ENCODE data around the gene ADGRF5.

Gene ADGRF5

GRCh38 chr6:46834257-46834916 is 87.4 kb downstream of the ADGRF5 start (continued):
- TF ChIP-seq ZNF433 (tag by site-specific recombination; IDR thresholded peaks at IDR 0.05; ENCODE audit: low read depth), result peak; percentile 77; the same call in 1 of the 2 replicates
- peak; percentile 85 for TF ChIP-seq ZNF560 (tag by site-specific recombination; IDR thresholded peaks at IDR 0.05; ENCODE audit: borderline replicate concordance)
- TF ChIP-seq ZNF426 (tag by site-specific recombination; IDR thresholded peaks at IDR 0.05), result peak; percentile 98
- TF ChIP-seq ZNF623 (tag by site-specific recombination; IDR thresholded peaks at IDR 0.05), result peak; percentile 85
- peak; percentile 46; the same call in 1 of the 2 replicates for TF ChIP-seq SP3 (tag by site-specific recombination; IDR thresholded peaks at IDR 0.05)
- peak; percentile 70; the same call in 1 of the 2 replicates for TF ChIP-seq GLI2 (tag by site-specific recombination; IDR thresholded peaks at IDR 0.05; ENCODE audit: borderline replicate concordance, low read depth)
- TF ChIP-seq ATF2 (tag by site-specific recombination; IDR thresholded peaks at IDR 0.05; ENCODE audit: low read depth), result peak; percentile 76
- TF ChIP-seq ZNF555 (tag by site-specific recombination; conservative IDR thresholded peaks at IDR 0.05), result peak; percentile 98
- peak; percentile 52; the same call in 1 of the 2 replicates for TF ChIP-seq ZNF629 (tag by site-specific recombination; IDR thresholded peaks at IDR 0.05)
- TF ChIP-seq ZNF121 (tag by site-specific recombination; IDR thresholded peaks at IDR 0.05), result peak; percentile 68; the same call in 1 of the 2 replicates
- TF ChIP-seq GFI1B (tag by site-specific recombination; IDR thresholded peaks at IDR 0.05), result 0 out of 2 replicates have a peak, but pooled peaks have one; percentile 26

GRCh38 chr6:46832816-46833215 is 88.9 kb downstream of the ADGRF5 start:
- no peaks in the 10 kb centered on the region for H3K4me1 ChIP-seq (ENCODE audit: control insufficient read depth, insufficient read depth, low read length)
- ChIA-PET POLR2A (no interaction called here), CTCF (interaction anchor here (0.7 to 3.5 kb wide), 2 partner anchors 16 to 21 kb away, joined by 4 to 11 read pairs; no protein-coding TSS in a partner anchor)
- H3K9me3 ChIP-seq (ENCODE audit: control insufficient read depth, insufficient read depth, low read depth, low read length), result no peaks in the 10 kb centered on the region
- no peak overlapping the region for H3K27ac ChIP-seq (ENCODE audit: extremely low read depth, low read depth, low read length)
- H3K36me3 ChIP-seq (ENCODE audit: control insufficient read depth in 2 of 2, insufficient read depth in 1 of 2, low read length in 2 of 2), result no peaks in the 10 kb centered on the region
- no peak overlapping the region for H3K4me3 ChIP-seq (ENCODE audit: low read depth, low read length)
- TF ChIP-seq, protein P1, sequence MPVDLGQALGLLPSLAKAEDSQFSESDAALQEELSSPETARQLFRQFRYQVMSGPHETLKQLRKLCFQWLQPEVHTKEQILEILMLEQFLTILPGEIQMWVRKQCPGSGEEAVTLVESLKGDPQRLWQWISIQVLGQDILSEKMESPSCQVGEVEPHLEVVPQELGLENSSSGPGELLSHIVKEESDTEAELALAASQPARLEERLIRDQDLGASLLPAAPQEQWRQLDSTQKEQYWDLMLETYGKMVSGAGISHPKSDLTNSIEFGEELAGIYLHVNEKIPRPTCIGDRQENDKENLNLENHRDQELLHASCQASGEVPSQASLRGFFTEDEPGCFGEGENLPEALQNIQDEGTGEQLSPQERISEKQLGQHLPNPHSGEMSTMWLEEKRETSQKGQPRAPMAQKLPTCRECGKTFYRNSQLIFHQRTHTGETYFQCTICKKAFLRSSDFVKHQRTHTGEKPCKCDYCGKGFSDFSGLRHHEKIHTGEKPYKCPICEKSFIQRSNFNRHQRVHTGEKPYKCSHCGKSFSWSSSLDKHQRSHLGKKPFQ (tag by site-specific recombination; IDR thresholded peaks at IDR 0.05), result peak; percentile 51; the same call in 1 of the 2 replicates
- no peak for TF ChIP-seq HOXC10 (CRISPR knock-in tag; IDR thresholded peaks at IDR 0.05)

- H3K27ac ChIP-seq (ENCODE audit: extremely low read depth, low read depth, low read length), result no peak overlapping the region
- H3K36me3 ChIP-seq (ENCODE audit: control insufficient read depth in 2 of 2, insufficient read depth in 1 of 2, low read length in 2 of 2), result no peaks in the 10 kb centered on the region
- no peak overlapping the region for H3K4me3 ChIP-seq (ENCODE audit: low read depth, low read length)
- ChIA-PET POLR2A (no interaction called here), CTCF (interaction anchor here (0.9 to 1.0 kb wide), 2 partner anchors 21 to 27 kb away, joined by 3 read pairs; no protein-coding TSS in a partner anchor)
- H3K4me1 ChIP-seq (ENCODE audit: control insufficient read depth, insufficient read depth, low read length), result no peaks in the 10 kb centered on the region
- H3K9me3 ChIP-seq (ENCODE audit: control insufficient read depth, insufficient read depth, low read depth, low read length), result no peaks in the 10 kb centered on the region
- TF ChIP-seq, protein P2, sequence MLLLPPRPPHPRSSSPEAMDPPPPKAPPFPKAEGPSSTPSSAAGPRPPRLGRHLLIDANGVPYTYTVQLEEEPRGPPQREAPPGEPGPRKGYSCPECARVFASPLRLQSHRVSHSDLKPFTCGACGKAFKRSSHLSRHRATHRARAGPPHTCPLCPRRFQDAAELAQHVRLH (tag by site-specific recombination; IDR thresholded peaks at IDR 0.05), result no peak
- no peak for TF ChIP-seq ZNF416 (tag by site-specific recombination; IDR thresholded peaks at IDR 0.05)
- no peak for TF ChIP-seq ZNF16 (tag by site-specific recombination; IDR thresholded peaks at IDR 0.05; ENCODE audit: low read depth)
- TF ChIP-seq ZBTB8A (tag by site-specific recombination; IDR thresholded peaks at IDR 0.05), result no peak
- no peak for TF ChIP-seq IKZF3 (tag by site-specific recombination; IDR thresholded peaks at IDR 0.05)
- no peak for TF ChIP-seq SP3 (tag by site-specific recombination; IDR thresholded peaks at IDR 0.05)
- TF ChIP-seq ZNF473 (tag by site-specific recombination; IDR thresholded peaks at IDR 0.05), result no peak
- no peak for TF ChIP-seq ZNF707 (tag by site-specific recombination; IDR thresholded peaks at IDR 0.05)
- no peak for TF ChIP-seq ZNF704 (tag by site-specific recombination; IDR thresholded peaks at IDR 0.05)
- TF ChIP-seq ZSCAN4 (tag by site-specific recombination; IDR thresholded peaks at IDR 0.05), result no peak
- TF ChIP-seq, protein P3, sequence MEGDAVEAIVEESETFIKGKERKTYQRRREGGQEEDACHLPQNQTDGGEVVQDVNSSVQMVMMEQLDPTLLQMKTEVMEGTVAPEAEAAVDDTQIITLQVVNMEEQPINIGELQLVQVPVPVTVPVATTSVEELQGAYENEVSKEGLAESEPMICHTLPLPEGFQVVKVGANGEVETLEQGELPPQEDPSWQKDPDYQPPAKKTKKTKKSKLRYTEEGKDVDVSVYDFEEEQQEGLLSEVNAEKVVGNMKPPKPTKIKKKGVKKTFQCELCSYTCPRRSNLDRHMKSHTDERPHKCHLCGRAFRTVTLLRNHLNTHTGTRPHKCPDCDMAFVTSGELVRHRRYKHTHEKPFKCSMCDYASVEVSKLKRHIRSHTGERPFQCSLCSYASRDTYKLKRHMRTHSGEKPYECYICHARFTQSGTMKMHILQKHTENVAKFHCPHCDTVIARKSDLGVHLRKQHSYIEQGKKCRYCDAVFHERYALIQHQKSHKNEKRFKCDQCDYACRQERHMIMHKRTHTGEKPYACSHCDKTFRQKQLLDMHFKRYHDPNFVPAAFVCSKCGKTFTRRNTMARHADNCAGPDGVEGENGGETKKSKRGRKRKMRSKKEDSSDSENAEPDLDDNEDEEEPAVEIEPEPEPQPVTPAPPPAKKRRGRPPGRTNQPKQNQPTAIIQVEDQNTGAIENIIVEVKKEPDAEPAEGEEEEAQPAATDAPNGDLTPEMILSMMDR (tag by site-specific recombination; IDR thresholded peaks at IDR 0.05), result no peak
These were observed 92.8 kb downstream of the ADGRF5 start for GRCh38 chr6:46828939-46829338.

Measured in HEK293 (cell line).